BLaER1 (cell line): ENCODE data around the gene WSCD2.
A peak's percentile ranks its signal among the peaks of the same experiment; 100 is the strongest.

Experiments used
- H3K27ac ChIP-seq: shearing (Covaris generic); formaldehyde crosslinking; 2 replicates; pipeline ENCODE4 v1.8.1; 2022
- H3K27me3 ChIP-seq: shearing (Covaris generic); formaldehyde crosslinking; 2 replicates; pipeline ENCODE4 v1.8.1; 2022
- H3K36me3 ChIP-seq: shearing (Covaris generic); formaldehyde crosslinking; 2 replicates; pipeline ENCODE4 v1.8.1; 2022
- H3K4me1 ChIP-seq: shearing (Covaris generic); formaldehyde crosslinking; 2 replicates; pipeline ENCODE4 v1.8.1; 2022
- H3K4me2 ChIP-seq: shearing (Covaris generic); formaldehyde crosslinking; 2 replicates; pipeline ENCODE4 v1.8.1; 2022
- H3K4me3 ChIP-seq: shearing (Covaris generic); formaldehyde crosslinking; 2 replicates; pipeline ENCODE4 v1.8.1; 2022
- H3K9ac ChIP-seq: shearing (Covaris generic); formaldehyde crosslinking; 2 replicates; pipeline ENCODE4 v1.8.1; 2022
- H3K9me3 ChIP-seq: shearing (Covaris generic); formaldehyde crosslinking; 2 replicates; pipeline ENCODE4 v1.8.1; 2022
- H4K20me1 ChIP-seq: shearing (Covaris generic); formaldehyde crosslinking; 2 replicates; pipeline ENCODE4 v1.8.1; 2022
- Cebpa-rat ChIP-seq: shearing (Covaris generic); IDR thresholded peaks from 2 replicates; pipeline ENCODE4 v1.8.1; 2022

WSCD2 gene

DNA sequence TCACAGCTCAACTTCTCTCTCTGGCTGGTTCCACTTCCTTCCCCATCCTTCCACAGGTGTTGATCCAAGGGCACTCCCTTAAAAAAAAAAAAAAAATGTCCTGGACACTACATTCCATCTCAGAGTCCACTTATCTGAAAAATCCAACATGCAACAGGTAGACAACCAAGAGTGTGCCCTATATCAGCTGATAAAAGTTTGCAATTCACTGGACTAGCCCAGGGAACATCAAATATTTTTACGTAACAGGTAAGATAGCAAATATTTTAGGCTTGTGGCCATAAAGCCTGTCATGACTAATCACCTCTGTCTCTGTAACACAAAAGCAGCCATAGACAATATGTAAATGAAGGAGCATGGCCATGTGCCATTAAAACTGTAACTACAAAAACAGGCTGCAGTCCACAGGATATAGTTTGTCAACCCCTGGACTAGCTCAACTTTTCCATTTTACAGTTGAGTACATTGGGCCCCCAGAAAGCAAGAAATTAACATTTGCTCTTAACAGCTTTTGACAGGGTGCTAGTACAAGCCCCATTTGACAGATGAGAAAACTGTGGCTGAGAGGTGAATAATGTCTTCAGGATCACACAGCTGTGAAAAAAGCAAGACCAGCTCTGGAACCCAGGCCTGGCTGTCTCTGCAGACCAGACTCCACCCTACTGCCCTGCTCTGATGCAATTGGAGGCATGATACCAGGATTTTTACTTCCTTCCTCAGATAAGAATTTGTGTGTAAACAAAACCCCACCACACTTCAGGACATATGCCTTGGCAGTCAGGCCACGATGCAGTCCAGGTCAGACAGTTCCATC lies 141.2 kb downstream of the WSCD2 start:
- H3K9ac ChIP-seq = no peak overlapping the region
- no peak overlapping the region for H3K4me3 ChIP-seq
- H3K27me3 ChIP-seq = no peaks in the 10 kb centered on the region
- H4K20me1 ChIP-seq = no peaks in the 10 kb centered on the region
- no peak for TF ChIP-seq Cebpa-rat
- H3K4me1 ChIP-seq = no peaks in the 10 kb centered on the region
- H3K36me3 ChIP-seq = no peaks in the 10 kb centered on the region
- H3K4me2 ChIP-seq = no peak overlapping the region
- no peak overlapping the region for H3K27ac ChIP-seq
- no peaks in the 10 kb centered on the region for H3K9me3 ChIP-seq

DNA sequence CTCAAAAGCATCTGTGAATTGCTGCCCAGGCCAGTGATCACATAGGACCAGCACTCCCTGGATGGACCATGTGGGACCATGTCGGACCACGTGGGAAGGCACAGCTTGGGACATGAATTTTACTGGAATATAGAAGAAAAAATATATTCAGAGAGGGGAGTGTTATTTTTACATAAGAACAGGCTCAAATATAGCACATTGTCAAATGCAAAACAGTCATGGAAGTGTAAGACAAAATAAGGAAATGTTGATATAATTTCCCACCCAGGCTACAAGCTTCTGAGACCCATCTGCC lies 141.7 kb downstream of the WSCD2 start:
- no peak overlapping the region for H3K27ac ChIP-seq
- H3K9ac ChIP-seq = no peak overlapping the region
- no peaks in the 10 kb centered on the region for H4K20me1 ChIP-seq
- H3K4me1 ChIP-seq = no peaks in the 10 kb centered on the region
- H3K9me3 ChIP-seq = no peaks in the 10 kb centered on the region
- H3K4me2 ChIP-seq = no peak overlapping the region
- H3K36me3 ChIP-seq = no peaks in the 10 kb centered on the region
- H3K4me3 ChIP-seq = no peak overlapping the region
- TF ChIP-seq Cebpa-rat = no peak
- H3K27me3 ChIP-seq = no peaks in the 10 kb centered on the region

DNA sequence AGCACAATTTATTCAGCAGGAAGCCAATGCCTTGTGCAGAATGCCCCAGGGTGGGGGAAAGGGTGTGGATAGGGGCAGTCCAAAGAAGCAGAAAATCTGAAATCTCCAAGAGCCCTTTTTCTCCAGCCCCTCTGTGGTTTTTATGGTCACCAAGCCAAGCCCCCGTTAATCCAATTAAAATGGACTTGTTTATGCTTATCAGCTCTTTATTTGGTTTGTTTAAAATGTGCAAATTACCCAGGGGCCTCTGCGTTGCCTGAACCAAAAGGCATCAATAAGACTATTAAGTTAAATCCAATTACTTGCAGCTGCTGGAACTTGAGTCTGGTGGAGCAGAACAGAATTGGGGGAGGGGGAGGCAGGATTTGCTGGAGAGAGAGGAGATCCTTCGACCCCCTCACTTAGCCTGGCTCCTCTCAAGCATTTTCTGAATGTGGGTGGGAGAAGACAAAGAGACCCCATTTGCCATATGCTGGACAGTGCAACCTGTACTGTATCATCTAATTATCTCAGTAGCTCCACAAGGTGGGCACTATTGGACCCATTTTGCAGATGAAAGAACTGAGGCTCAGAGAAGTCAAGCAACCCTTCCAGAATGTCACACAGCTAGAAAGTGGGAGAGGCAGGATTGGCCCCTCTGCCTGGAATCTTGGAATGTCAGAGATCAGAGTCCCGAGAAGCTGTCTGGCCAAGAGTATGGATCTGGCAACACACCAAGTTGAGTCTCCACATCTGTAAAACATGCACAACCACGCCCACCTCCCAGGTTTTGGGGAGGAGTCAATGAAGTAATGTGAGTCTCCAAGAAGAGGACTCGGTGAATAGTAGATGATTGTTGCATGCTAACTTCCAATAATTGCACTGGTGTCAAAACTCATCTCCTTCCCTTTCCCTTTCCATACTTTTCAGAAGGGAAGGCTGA lies 143.1 kb downstream of the WSCD2 start:
- no peak overlapping the region for H3K4me2 ChIP-seq
- no peaks in the 10 kb centered on the region for H3K27me3 ChIP-seq
- H3K4me1 ChIP-seq = no peaks in the 10 kb centered on the region
- no peaks in the 10 kb centered on the region for H3K9me3 ChIP-seq
- no peaks in the 10 kb centered on the region for H3K36me3 ChIP-seq
- H3K9ac ChIP-seq = no peak overlapping the region
- H3K27ac ChIP-seq = no peak overlapping the region
- TF ChIP-seq Cebpa-rat = no peak
- no peak overlapping the region for H3K4me3 ChIP-seq
- H4K20me1 ChIP-seq = no peaks in the 10 kb centered on the region

DNA sequence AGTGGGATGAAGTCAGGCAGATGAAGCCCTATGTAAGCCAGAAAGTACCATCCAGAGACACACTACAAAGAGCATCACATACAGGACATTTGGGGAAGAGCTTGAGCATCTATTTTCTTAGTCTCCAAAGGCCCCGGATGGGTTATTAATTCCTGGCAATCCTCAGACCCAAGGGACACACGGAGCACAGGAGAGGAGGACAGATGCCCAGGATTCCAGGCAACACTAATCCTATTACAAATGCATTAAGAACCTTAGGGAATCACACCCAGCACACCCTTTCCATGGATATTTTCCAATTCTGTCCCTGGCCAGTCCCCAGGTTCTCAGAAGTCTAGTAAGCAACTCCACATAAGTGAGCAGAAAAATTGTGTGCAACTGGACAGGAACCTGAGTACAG lies 144.1 kb downstream of the WSCD2 start:
- H3K4me2 ChIP-seq = no peak overlapping the region
- H3K4me1 ChIP-seq = no peaks in the 10 kb centered on the region
- no peak overlapping the region for H3K27ac ChIP-seq
- TF ChIP-seq Cebpa-rat = no peak
- H3K27me3 ChIP-seq = no peaks in the 10 kb centered on the region
- no peak overlapping the region for H3K4me3 ChIP-seq
- H3K9me3 ChIP-seq = no peaks in the 10 kb centered on the region
- H4K20me1 ChIP-seq = no peaks in the 10 kb centered on the region
- no peak overlapping the region for H3K9ac ChIP-seq
- no peaks in the 10 kb centered on the region for H3K36me3 ChIP-seq

DNA sequence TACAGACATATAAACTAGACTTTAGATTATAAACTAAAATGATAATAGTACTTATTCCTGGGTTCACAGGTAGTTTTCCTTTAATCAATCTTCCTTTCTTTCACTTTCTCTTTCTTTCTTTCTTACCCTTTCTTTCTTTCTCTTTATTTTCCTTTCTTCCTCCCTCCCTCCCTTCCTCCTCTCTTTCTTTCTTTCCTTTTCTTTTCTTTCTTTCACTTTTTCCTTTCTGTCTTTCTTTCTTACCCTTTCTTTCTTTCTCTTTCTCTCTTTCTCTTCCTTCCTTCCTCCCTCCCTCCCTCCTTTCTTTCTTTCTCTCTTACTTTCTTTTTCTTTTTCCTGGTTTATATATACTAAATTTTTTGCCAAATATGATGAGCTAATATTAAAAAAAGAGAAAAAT lies 148.5 kb downstream of the WSCD2 start:
- H3K4me1 ChIP-seq = peaks cover 6% of the 10 kb centered on the region
- no peak overlapping the region for H3K4me2 ChIP-seq

DNA sequence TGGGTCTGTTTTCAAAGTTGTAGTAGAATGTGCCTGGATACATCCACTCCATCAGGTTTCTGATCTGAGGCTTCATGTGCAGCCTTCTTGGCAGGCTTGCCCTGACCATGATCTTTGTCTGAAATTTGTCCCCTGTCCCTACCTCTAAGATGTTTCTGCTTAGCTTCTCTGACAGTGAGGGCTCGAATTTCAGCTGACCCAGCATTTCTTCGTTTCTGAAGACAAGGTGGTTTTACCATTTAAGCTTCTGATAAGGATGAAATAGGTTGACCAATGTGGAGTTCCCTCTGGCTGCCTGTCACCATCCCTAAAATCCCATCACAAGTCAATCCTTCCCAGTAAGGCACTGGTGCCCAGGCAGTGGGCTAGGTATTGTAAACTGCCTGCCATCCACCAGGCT lies 153.1 kb downstream of the WSCD2 start:
- TF ChIP-seq Cebpa-rat = no peak
- Histone ChIP-seq H3K27me3 (no peaks in the 10 kb centered on the region), H3K4me2 (peak overlapping the region; percentile 62), H3K9me3 (no peaks in the 10 kb centered on the region), H3K36me3 (no peaks in the 10 kb centered on the region), H3K9ac (no peak overlapping the region), H4K20me1 (no peaks in the 10 kb centered on the region), H3K27ac (no peak overlapping the region), H3K4me1 (peaks cover 19% of the 10 kb centered on the region), H3K4me3 (no peak overlapping the region)

More for the DNA sequence above, 148.5 kb downstream of the WSCD2 start:
- H3K4me3 ChIP-seq = no peak overlapping the region
- no peaks in the 10 kb centered on the region for H3K9me3 ChIP-seq
- no peaks in the 10 kb centered on the region for H4K20me1 ChIP-seq
- TF ChIP-seq Cebpa-rat = no peak
- no peak overlapping the region for H3K9ac ChIP-seq
- H3K27me3 ChIP-seq = no peaks in the 10 kb centered on the region
- H3K36me3 ChIP-seq = no peaks in the 10 kb centered on the region
- H3K27ac ChIP-seq = no peak overlapping the region

DNA sequence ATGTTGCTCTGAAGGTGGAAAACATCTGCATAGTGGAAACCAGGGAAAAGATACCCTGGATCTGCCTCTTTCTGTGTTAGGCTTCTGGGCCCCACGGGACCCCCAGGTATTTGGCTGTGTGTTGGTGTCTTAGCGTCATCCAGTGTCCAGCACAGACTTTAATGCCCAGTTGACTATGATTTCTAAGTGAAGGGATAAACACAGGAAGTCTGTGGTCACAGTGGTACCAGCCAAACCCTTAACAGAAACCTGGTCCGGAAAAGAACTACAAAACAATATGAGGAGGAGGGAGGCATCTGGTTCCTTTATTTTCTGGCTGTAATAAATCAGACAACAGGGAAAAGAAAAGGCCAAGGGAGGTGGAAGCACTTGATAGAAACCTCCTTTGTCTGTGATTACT lies 153.6 kb downstream of the WSCD2 start:
- peaks cover 19% of the 10 kb centered on the region for H3K4me1 ChIP-seq
- no peak overlapping the region for H3K27ac ChIP-seq
- H3K27me3 ChIP-seq = no peaks in the 10 kb centered on the region
- no peak overlapping the region for H3K4me3 ChIP-seq
- H3K36me3 ChIP-seq = no peaks in the 10 kb centered on the region
- peak overlapping the region; percentile 62 for H3K4me2 ChIP-seq
- H3K9me3 ChIP-seq = no peaks in the 10 kb centered on the region
- no peak for TF ChIP-seq Cebpa-rat
- no peak overlapping the region for H3K9ac ChIP-seq
- no peaks in the 10 kb centered on the region for H4K20me1 ChIP-seq

DNA sequence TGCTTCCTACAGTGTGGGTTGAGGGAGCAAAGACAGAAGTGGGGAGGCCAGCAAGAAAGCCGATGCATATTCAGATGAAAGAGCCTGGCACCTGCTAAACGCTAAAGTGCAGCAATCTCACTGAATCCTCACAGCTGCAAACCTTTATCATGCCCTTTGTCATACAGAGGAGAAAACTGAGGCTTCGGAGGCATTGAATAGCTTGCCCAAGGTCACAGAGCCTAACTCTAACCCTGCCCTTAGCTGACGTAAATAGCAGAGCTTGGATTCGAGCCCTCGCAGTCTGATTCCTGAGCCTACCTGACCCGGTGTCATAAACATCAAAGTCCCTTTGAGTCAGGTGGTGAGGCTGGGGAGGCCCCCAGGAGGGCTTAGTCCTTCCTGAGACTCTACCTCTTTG lies 155.1 kb downstream of the WSCD2 start:
- no peaks in the 10 kb centered on the region for H3K36me3 ChIP-seq
- no peaks in the 10 kb centered on the region; the same call in 1 of the 2 replicates for H4K20me1 ChIP-seq
- no peaks in the 10 kb centered on the region for H3K9me3 ChIP-seq
- TF ChIP-seq Cebpa-rat = no peak
- H3K4me2 ChIP-seq = no peak overlapping the region
- no peak overlapping the region for H3K27ac ChIP-seq
- no peak overlapping the region for H3K9ac ChIP-seq
- peaks cover 19% of the 10 kb centered on the region for H3K4me1 ChIP-seq
- no peak overlapping the region for H3K4me3 ChIP-seq
- H3K27me3 ChIP-seq = no peaks in the 10 kb centered on the region

DNA sequence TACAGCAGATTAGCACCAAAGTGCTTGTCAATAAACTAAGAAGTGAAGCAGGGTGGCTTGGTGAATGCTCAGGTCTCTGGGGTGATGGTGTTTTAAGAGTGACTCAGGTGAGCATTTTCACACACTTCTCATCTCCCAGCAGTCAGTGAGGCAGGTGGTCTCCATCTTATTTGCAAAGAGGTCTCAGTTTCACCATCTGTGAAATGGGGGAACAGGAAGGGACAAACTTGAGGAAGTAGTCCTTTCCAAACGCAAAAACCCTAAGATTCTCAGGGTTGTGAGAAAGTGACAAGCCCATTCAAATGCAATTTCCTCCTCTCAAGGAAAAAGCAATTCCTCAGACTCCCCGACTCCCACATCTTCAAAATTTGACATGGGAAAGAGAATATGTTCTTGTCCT lies 155.9 kb downstream of the WSCD2 start:
- H3K27ac ChIP-seq = no peak overlapping the region
- H3K4me3 ChIP-seq = no peak overlapping the region
- H3K27me3 ChIP-seq = no peaks in the 10 kb centered on the region
- H3K36me3 ChIP-seq = no peaks in the 10 kb centered on the region
- TF ChIP-seq Cebpa-rat = no peak
- H3K4me2 ChIP-seq = no peak overlapping the region
- no peaks in the 10 kb centered on the region for H3K9me3 ChIP-seq
- no peak overlapping the region for H3K9ac ChIP-seq
- peaks cover 19% of the 10 kb centered on the region for H3K4me1 ChIP-seq
- H4K20me1 ChIP-seq = no peaks in the 10 kb centered on the region; the same call in 1 of the 2 replicates

DNA sequence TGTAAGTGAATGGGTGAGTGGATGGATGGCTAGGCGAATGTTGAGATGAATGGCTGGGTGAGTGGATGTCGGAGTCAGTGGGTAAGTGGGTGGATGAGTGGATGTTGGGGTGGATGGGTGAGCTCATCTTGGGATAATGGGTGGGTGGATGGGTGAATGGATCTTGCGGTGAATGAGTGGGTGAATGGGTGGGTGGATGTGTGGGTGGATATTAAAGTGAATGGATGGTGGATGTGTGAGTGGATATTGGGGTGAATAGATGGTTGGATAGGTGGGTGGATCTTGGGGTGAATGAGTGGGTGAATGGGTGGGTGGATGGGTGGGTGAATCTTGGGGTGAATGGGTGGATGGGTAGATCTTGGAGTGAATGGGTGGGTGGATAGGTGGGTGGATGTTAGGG lies 158.1 kb downstream of the WSCD2 start:
- no peaks in the 10 kb centered on the region for H3K9me3 ChIP-seq
- H3K4me2 ChIP-seq = no peak overlapping the region
- H3K27me3 ChIP-seq = no peaks in the 10 kb centered on the region
- no peaks in the 10 kb centered on the region; the same call in 1 of the 2 replicates for H4K20me1 ChIP-seq
- H3K36me3 ChIP-seq = no peaks in the 10 kb centered on the region
- no peak for TF ChIP-seq Cebpa-rat
- H3K27ac ChIP-seq = no peak overlapping the region
- no peak overlapping the region for H3K4me3 ChIP-seq
- H3K4me1 ChIP-seq = peaks cover 17% of the 10 kb centered on the region
- no peak overlapping the region for H3K9ac ChIP-seq
